GM10248 (cell line): Measurements from ENCODE around the gene LPIN2.

Source experiments
- CTCF ChIA-PET: fragments of 300-600 bp; sonication (Branson Sonifier 250); formaldehyde crosslinking; extraction: SDS; loops from one replicate; lab custom pipeline; 2021; ENCODE audit warnings: antibody characterized with exemption; lab: Yijun Ruan, JAX
- POLR2A ChIA-PET: fragments of 350-650 bp; sonication (Branson Sonifier 250); formaldehyde crosslinking; extraction: SDS; loops from one replicate; lab custom pipeline; 2020; ENCODE audit warnings: antibody characterized with exemption; lab: Yijun Ruan, JAX
- DNase-seq: peaks from one replicate; pipeline ENCODE4 v3.0.0; 2012; ENCODE audit errors: extremely low spot score
- TF ChIP-seq, protein P1 (sequence below): IDR thresholded peaks from 2 replicates; pipeline ENCODE4 v1.5.1; 2012; ENCODE audit warnings: mild to moderate bottlenecking, low read depth; ENCODE audit errors: extremely low read depth, missing control alignments, control extremely low read depth

LPIN2 gene, protein sequence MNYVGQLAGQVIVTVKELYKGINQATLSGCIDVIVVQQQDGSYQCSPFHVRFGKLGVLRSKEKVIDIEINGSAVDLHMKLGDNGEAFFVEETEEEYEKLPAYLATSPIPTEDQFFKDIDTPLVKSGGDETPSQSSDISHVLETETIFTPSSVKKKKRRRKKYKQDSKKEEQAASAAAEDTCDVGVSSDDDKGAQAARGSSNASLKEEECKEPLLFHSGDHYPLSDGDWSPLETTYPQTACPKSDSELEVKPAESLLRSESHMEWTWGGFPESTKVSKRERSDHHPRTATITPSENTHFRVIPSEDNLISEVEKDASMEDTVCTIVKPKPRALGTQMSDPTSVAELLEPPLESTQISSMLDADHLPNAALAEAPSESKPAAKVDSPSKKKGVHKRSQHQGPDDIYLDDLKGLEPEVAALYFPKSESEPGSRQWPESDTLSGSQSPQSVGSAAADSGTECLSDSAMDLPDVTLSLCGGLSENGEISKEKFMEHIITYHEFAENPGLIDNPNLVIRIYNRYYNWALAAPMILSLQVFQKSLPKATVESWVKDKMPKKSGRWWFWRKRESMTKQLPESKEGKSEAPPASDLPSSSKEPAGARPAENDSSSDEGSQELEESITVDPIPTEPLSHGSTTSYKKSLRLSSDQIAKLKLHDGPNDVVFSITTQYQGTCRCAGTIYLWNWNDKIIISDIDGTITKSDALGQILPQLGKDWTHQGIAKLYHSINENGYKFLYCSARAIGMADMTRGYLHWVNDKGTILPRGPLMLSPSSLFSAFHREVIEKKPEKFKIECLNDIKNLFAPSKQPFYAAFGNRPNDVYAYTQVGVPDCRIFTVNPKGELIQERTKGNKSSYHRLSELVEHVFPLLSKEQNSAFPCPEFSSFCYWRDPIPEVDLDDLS

DNA sequence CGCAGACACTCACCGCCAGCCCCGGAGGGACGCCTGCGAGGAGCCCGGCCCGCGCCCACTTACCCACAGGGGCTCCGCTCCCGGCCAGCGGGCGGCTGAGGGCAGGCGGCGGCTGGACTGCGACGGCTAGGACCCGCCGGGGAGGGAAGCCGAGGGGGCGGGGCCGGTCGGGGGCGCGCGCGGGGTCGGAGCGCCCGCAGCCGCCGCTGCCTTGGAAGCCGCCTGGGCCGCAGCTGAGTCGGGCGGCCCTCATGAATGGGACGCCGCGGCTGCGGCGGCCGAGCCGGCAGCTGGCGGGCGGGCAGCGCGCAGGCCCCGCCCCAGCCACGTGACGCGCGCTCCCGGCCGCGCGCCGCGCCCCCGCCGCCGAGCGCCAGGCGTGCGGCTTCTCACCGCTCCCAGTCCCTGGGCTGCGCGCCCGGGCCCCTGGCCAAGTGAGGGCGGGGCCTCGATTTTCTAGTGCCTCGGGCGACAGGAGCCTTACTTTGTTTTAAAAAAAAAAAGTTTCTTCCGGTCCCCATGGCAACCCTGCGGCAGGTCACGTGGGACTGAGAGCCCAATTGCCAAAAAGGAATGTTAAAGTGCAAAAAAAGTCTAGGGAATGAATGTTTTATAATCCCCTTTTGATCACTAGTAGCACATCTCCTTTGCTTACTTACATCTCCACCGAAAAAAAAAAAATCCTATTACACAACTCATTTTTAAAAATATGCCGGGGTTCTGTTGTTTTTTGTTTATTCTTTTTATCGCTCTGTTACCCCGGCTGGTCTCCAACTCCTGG lies at the start of gene LPIN2:
Gene LPIN2 (minus strand): TSS at position 121 of the 781 bp plus-strand sequence. CDS start 52,304 bp downstream, outside the sequence.
- DNase-seq: peak; percentile 98
- CTCF ChIA-PET: interaction anchor here (0.8 kb wide), 1 partner anchor 50 kb away, joined by 3 read pairs; no protein-coding TSS in a partner anchor
- POLR2A ChIA-PET: no interaction called here
- TF ChIP-seq, protein P1, sequence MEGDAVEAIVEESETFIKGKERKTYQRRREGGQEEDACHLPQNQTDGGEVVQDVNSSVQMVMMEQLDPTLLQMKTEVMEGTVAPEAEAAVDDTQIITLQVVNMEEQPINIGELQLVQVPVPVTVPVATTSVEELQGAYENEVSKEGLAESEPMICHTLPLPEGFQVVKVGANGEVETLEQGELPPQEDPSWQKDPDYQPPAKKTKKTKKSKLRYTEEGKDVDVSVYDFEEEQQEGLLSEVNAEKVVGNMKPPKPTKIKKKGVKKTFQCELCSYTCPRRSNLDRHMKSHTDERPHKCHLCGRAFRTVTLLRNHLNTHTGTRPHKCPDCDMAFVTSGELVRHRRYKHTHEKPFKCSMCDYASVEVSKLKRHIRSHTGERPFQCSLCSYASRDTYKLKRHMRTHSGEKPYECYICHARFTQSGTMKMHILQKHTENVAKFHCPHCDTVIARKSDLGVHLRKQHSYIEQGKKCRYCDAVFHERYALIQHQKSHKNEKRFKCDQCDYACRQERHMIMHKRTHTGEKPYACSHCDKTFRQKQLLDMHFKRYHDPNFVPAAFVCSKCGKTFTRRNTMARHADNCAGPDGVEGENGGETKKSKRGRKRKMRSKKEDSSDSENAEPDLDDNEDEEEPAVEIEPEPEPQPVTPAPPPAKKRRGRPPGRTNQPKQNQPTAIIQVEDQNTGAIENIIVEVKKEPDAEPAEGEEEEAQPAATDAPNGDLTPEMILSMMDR: no peak

DNA sequence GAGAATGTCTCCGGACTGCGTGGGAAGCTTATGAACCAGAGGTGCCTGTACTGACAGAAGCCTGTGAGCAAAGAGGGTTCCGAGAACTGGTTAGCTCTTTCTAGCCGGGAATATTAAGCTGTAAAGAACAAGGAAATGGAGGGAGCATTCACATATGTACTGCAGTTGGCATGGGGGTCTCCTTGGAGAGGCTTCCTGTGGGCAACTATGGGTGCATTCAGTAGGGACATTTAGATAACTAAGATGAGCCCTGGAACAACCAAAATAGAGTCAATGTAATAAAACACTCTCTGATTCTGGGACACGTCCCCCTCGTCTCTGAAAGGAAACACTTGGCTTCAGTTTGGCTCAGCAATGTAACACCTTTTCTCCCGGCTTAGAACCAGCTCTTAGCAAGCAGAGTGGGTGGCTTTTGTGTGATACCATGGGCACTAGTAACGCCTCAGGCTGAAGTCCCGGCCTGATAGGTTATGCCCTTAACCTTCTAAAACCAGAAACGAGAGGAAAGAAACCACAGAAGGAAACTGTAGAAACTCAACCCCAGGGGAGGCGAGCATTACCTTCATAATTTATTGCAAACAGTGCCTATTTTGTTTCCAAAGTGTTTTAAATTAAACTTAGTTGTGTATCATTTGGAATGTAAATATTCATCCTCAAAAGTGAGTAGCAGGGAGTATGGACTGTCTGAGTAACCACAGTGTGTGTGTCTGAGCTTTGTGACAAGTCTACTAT lies 48.8 kb upstream of the LPIN2 start:
- no peak for DNase-seq
- TF ChIP-seq, protein P1: no peak
- ChIA-PET POLR2A (no interaction called here), CTCF (interaction anchor here (0.9 to 6.7 kb wide), 30 partner anchors 12 to 189 kb away, joined by 3 to 74 read pairs (median 7); no protein-coding TSS in a partner anchor)

DNA sequence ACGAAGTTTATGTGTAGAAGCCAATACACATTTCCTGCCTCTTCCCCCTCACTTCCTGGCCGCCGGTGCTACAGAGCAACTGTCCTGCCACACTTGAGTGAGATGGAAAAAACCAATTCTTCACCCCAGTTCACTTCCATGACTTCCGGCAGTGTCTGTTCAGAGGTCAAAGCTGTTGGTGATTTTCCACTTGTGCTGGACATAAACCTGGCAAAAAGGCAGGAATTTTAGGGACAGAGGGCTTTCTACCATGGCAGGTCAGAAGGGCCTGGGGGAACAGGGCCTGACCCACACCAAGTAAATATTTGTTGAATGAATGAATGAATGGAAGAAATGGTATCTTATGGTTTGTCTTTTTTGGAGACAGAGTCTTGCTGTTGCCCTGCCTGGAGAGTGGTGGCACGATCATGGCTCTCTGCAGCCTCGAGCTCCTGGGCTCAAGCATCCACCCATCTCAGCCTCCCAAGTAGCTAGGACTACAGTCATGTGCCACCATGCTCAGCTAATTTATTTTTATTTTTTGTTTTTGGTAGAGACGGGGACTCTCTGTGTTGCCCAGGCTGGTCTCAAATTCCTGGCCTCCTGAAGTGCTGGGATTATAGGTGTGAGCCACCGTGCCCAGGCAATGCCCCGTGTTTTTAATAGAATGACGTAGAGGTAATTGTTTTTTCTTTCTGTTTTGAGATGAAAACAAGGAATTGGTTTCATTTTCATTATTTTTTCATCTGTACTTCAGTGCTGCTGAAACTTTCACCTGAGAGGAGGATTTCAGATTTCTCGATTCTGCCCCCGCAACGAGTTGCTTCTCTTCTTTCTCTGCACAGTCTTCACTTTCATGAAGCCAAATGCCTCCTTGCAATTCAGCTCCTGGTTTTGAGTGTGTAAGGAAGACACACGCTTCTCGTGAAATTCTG lies 48.0 kb upstream of the LPIN2 start:
- CTCF ChIA-PET: interaction anchor here (0.9 to 6.7 kb wide), 12 partner anchors 13 to 190 kb away, joined by 3 to 74 read pairs (median 18); no protein-coding TSS in a partner anchor
- POLR2A ChIA-PET: no interaction called here
- TF ChIP-seq, protein P1: no peak
- DNase-seq: peak; percentile 49

DNA sequence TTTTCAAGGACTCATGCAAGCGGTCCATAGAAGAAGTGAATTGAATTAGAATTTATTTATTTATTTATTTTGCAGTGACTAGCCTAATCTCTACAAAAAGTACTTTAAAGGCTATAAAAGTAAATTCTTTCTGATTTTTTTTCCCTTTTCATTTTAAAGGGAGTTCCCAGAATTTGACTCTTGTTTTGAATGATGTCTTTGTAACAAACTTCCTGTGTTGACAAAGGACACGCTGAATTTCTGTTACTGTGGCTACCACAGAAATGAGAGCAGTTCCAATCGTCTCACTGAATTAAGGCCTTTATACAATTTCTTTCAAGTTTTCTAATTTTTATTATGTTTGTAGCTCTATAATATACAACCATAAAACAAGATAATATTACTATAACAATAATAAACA lies 46.3 kb upstream of the LPIN2 start:
- ChIA-PET CTCF (interaction anchor here (1.4 to 5.1 kb wide), 3 partner anchors 14 to 74 kb away, joined by 3 to 26 read pairs (median 9); no protein-coding TSS in a partner anchor), POLR2A (no interaction called here)
- DNase-seq: no peak
- TF ChIP-seq, protein P1: no peak
